HepG2 (cell line): ENCODE data around the gene GRID1. TPM values are rescaled to one million over a fixed set of nuclear protein-coding genes. Genes with fewer than 3 reads are reported as not detected.

ENCODE experiments used
- ATAC-seq: fragments of 200-7000 bp; cut with Tn5 transposase; 3 replicates; pipeline ENCODE4 v1.9.1; 2020; ENCODE audit warnings: mild to moderate bottlenecking, moderate library complexity
- BruUV-seq: library from RNA; stranded (reverse); fragments of 400-500 nt; replicated peaks from 2 replicates; lab custom pipeline; 2021; lab: Mats Ljungman, UMichigan
- CTCF ChIA-PET: fragments of 300-600 bp; formaldehyde crosslinking; extraction: SDS; loops from one replicate; lab custom pipeline; 2021; ENCODE audit warnings: low total read pairs, inconsistent platforms, low intra/inter-chr PET ratio; lab: Yijun Ruan, JAX
- POLR2A ChIA-PET: fragments of 350-600 bp; sonication (Branson Sonifier 250); formaldehyde crosslinking; loops from one replicate; lab custom pipeline; 2020; ENCODE audit warnings: antibody characterized with exemption, inconsistent platforms; lab: Yijun Ruan, JAX
- DNase-seq: peaks from one replicate; pipeline ENCODE4 v3.0.0-alpha.2; 2015; ENCODE audit warnings: low spot score
- FAIRE-seq: peaks from 3 replicates; lab custom pipeline; 2011; peaks lifted over from hg19 to GRCh38; lab: Jason Lieb, UNC
- H2AFZ ChIP-seq: one replicate; pipeline ENCODE4 v1.6.1; 2011; ENCODE audit warnings: low read length, inconsistent platforms
- H3K27ac ChIP-seq: fragments of 300-600 bp; 3 replicates; pipeline ENCODE4 v1.8.0; 2011; ENCODE audit warnings: mixed run types, mild to moderate bottlenecking, mixed read lengths, low read length, inconsistent platforms; ENCODE audit not compliant: insufficient read depth; ENCODE audit errors: extremely low read length
- H3K27me3 ChIP-seq, 2 experiments: fragments of 200-600 bp in 1 of 2; 2 replicates in 1 of 2; 3 replicates in 1 of 2; pipeline versions ENCODE4 v1.6.0 to v1.8.0; 2011; ENCODE audit warnings: low read length in 2 of 2, mild to moderate bottlenecking in 2 of 2, moderate library complexity in 2 of 2, inconsistent platforms in 1 of 2; ENCODE audit not compliant: insufficient read depth in 2 of 2, control insufficient read depth in 1 of 2
- H3K36me3 ChIP-seq, 2 experiments: fragments of 200-600 bp in 1 of 2; replicated peaks in 1 of 2; 2 replicates in 1 of 2; 3 replicates in 1 of 2; pipeline versions ENCODE4 v1.5.1 to v1.8.0; 2011; ENCODE audit warnings: low read length in 2 of 2, inconsistent platforms in 1 of 2; ENCODE audit not compliant: insufficient read depth in 2 of 2, control insufficient read depth in 1 of 2
- H3K4me1 ChIP-seq: 2 replicates; pipeline ENCODE4 v1.5.1; 2012; ENCODE audit warnings: low read length, inconsistent platforms; ENCODE audit not compliant: insufficient read depth
- H3K4me2 ChIP-seq: 2 replicates; pipeline ENCODE4 v1.6.0; 2011; ENCODE audit warnings: low read depth, low read length, inconsistent platforms
- H3K4me3 ChIP-seq, 3 experiments: fragments of 200-600 bp in 1 of 3; sonication (generic), shearing (Covaris generic) in 1 of 3; replicated peaks in 1 of 3; 2 replicates each; pipeline ENCODE4 v1.5.1; 2011 to 2016; ENCODE audit warnings: low read length in 3 of 3, inconsistent platforms in 2 of 3, low read depth in 2 of 3, mild to moderate bottlenecking in 2 of 3, control low read depth in 1 of 3, mixed read lengths in 1 of 3; ENCODE audit not compliant: insufficient read depth in 1 of 3
- H3K79me2 ChIP-seq: one replicate; pipeline ENCODE4 v1.6.1; 2011; ENCODE audit warnings: low read length, inconsistent platforms; ENCODE audit not compliant: insufficient read depth
- H3K9ac ChIP-seq: 2 replicates; pipeline ENCODE4 v1.6.0; 2011; ENCODE audit warnings: mild to moderate bottlenecking, low read depth, low read length, inconsistent platforms; ENCODE audit not compliant: insufficient read depth
- H3K9me3 ChIP-seq: 2 replicates; pipeline ENCODE4 v1.5.1; 2012; ENCODE audit warnings: mild to moderate bottlenecking, low read length
- H4K20me1 ChIP-seq: 2 replicates; pipeline ENCODE4 v1.6.0; 2011; ENCODE audit warnings: inconsistent platforms, mild to moderate bottlenecking, low read length, moderate library complexity; ENCODE audit not compliant: insufficient read depth
- CEBPG ChIP-seq: IDR thresholded peaks from 2 replicates; pipeline ENCODE4 v1.6.1; 2016
- FOXA3 ChIP-seq: IDR thresholded peaks from 2 replicates; pipeline ENCODE4 v1.6.1; 2016; ENCODE audit warnings: missing genetic modification reagents, missing compliant biosample characterization
- MTA1 ChIP-seq: sonication (generic); formaldehyde crosslinking; IDR thresholded peaks from 2 replicates; pipeline ENCODE4 v1.4.0; 2020; ENCODE audit warnings: missing genetic modification reagents, mild to moderate bottlenecking, borderline replicate concordance
- SMAD9 ChIP-seq: sonication (generic); formaldehyde crosslinking; IDR thresholded peaks from 2 replicates; pipeline ENCODE4 v1.5.1; 2020; ENCODE audit warnings: mild to moderate bottlenecking, missing genetic modification reagents
- ZC3H4 ChIP-seq: sonication (generic); formaldehyde crosslinking; IDR thresholded peaks from 2 replicates; pipeline ENCODE4 v1.4.0; 2020; ENCODE audit warnings: missing genetic modification reagents, borderline replicate concordance
- ZFP36L2 ChIP-seq: sonication (generic); formaldehyde crosslinking; IDR thresholded peaks from 2 replicates; pipeline ENCODE4 v1.4.0; 2020; ENCODE audit warnings: missing genetic modification reagents
- ZNF160 ChIP-seq: sonication (generic); formaldehyde crosslinking; IDR thresholded peaks from 2 replicates; pipeline ENCODE4 v1.8.0; 2022; ENCODE audit warnings: mild to moderate bottlenecking, inconsistent platforms, missing genetic modification reagents
- ZNF274 ChIP-seq: sonication (generic); formaldehyde crosslinking; IDR thresholded peaks from 2 replicates; pipeline ENCODE4 v1.5.1; 2020; ENCODE audit warnings: mild to moderate bottlenecking, missing genetic modification reagents
- ZNF367 ChIP-seq: sonication (generic); formaldehyde crosslinking; IDR thresholded peaks from 2 replicates; pipeline ENCODE4 v1.4.0; 2020; ENCODE audit warnings: missing genetic modification reagents, borderline replicate concordance
- ZSCAN22 ChIP-seq: sonication (generic); formaldehyde crosslinking; IDR thresholded peaks from 2 replicates; pipeline ENCODE4 v1.4.0; 2020; ENCODE audit warnings: mild to moderate bottlenecking, missing genetic modification reagents
- WGBS: methylation state at CpG from one replicate; pipeline ENCODE4 v1.1.6; 2017; ENCODE audit warnings: low lambda C conversion rate; 5-methylcytosine and 5-hydroxymethylcytosine counted together
- in situ Hi-C: cut with HindIII; loops from 2 replicates; pipeline ENCODE4 v1.10.0; 2017; ENCODE audit warnings: low pct_unique_long_range_greater_than_20kb; ENCODE audit not compliant: extremely low pct_ligation_motif_present
- intact Hi-C: fragments of 100-400 bp; cut with micrococcal nuclease; formaldehyde crosslinking; loops from one replicate; pipeline ENCODE4 v1.10.0; 2022; ENCODE audit not compliant: unreplicated experiment
- polyA plus RNA-seq, 8 experiments: library from polyadenylated mRNA; depleted of rRNA in 3 of 8; stranded (reverse) in 7 of 8; unstranded in 1 of 8; fragments of >200 nt; fragmentation: Illumina TruSeq in 4 of 8; extraction: Trizol in 4 of 8; gene quantifications; 2 replicates each; pipeline versions ENCODE4 v1.2.1 to v1.2.3, GENCODE V29; 2011 to 2016; ENCODE audit warnings: low read depth in 4 of 8, missing spikeins in 1 of 8, mixed read lengths in 1 of 8; ENCODE audit not compliant: insufficient read depth in 1 of 8
- total RNA-seq, 5 experiments: library from RNA; depleted of rRNA; stranded (reverse); fragments of >200 nt; fragmentation: Illumina TruSeq; extraction: Trizol; gene quantifications; 2 replicates each; pipeline ENCODE4 v1.2.3, GENCODE V29; 2016; ENCODE audit warnings: low read depth in 1 of 5
- TF ChIP-seq, protein P1 (sequence below): sonication (generic); formaldehyde crosslinking; IDR thresholded peaks from 2 replicates; pipeline ENCODE4 v1.8.0; 2022; ENCODE audit warnings: mild to moderate bottlenecking, missing genetic modification reagents
- TF ChIP-seq, protein P2 (sequence below): sonication (generic); formaldehyde crosslinking; IDR thresholded peaks from 2 replicates; pipeline ENCODE4 v1.4.0; 2020; ENCODE audit warnings: missing genetic modification reagents
- TF ChIP-seq, protein P3 (sequence below): sonication (generic); formaldehyde crosslinking; IDR thresholded peaks from 2 replicates; pipeline ENCODE4 v1.8.1; 2023; ENCODE audit warnings: mild to moderate bottlenecking, missing genetic modification reagents
- TF ChIP-seq, protein P4 (sequence below): sonication (generic); formaldehyde crosslinking; IDR thresholded peaks from 2 replicates; pipeline ENCODE4 v1.4.0; 2020; ENCODE audit warnings: missing genetic modification reagents, borderline replicate concordance

GRID1 gene
- total and polyA plus RNA-seq, 2 of the 13 experiments (the other 11 are each of a cell fraction or from before 2014, with no cell fraction given), result 0.05 TPM; not detected in 1

DNA sequence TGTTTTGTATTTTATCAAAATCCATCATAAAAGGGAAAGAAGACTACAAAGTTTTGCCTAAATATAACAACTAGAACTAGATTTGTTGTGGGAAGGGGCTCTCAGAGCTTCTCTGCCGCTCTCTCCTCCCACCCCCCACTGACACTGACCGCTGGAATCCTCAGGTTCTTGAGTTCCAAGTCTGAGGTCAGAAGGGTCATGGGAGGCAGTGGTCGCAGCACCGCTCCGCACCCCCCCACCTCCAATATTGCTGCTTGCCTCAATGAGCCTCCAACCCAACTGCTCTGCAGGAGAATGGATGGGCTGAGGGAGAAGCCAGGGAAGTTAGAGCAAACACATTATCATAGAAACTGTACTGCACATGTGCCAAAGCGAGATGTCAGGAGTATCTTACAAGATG, 359.4 kb downstream of the GRID1 start:
- Histone ChIP-seq H3K9me3 (no peaks in the 10 kb centered on the region), H4K20me1 (no peaks in the 10 kb centered on the region), H3K79me2 (no peaks in the 10 kb centered on the region), H3K4me1 (no peaks in the 10 kb centered on the region), H3K4me3 (no peak overlapping the region), H3K27ac (no peak overlapping the region), H3K4me2 (no peak overlapping the region), H3K36me3 (no peaks in the 10 kb centered on the region), H3K27me3 (no peaks in the 10 kb centered on the region; a peak in 1 of 5 replicates), H2AFZ (no peak overlapping the region), H3K9ac (no peak overlapping the region)
- in situ Hi-C loops (no loop called here), intact Hi-C loops (no loop called here)
- DNase-seq (no peak), FAIRE-seq (no peak), ATAC-seq (no peak)
- TF ChIP-seq ZNF367 (CRISPR knock-in tag) (no peak), SMAD9 (CRISPR knock-in tag) (no peak), ZFP36L2 (CRISPR knock-in tag) (no peak), ZNF160 (CRISPR knock-in tag) (no peak), FOXA3 (no peak), MTA1 (CRISPR knock-in tag) (no peak)
- TF ChIP-seq, protein P1, sequence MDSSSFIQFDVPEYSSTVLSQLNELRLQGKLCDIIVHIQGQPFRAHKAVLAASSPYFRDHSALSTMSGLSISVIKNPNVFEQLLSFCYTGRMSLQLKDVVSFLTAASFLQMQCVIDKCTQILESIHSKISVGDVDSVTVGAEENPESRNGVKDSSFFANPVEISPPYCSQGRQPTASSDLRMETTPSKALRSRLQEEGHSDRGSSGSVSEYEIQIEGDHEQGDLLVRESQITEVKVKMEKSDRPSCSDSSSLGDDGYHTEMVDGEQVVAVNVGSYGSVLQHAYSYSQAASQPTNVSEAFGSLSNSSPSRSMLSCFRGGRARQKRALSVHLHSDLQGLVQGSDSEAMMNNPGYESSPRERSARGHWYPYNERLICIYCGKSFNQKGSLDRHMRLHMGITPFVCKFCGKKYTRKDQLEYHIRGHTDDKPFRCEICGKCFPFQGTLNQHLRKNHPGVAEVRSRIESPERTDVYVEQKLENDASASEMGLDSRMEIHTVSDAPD (CRISPR knock-in tag), result no peak
- ChIA-PET CTCF (no interaction called here), POLR2A (no interaction called here)
- WGBS, result 11% methylated on average over 6 of the region's 6 CpGs
- no TSS peak for BruUV-seq

DNA sequence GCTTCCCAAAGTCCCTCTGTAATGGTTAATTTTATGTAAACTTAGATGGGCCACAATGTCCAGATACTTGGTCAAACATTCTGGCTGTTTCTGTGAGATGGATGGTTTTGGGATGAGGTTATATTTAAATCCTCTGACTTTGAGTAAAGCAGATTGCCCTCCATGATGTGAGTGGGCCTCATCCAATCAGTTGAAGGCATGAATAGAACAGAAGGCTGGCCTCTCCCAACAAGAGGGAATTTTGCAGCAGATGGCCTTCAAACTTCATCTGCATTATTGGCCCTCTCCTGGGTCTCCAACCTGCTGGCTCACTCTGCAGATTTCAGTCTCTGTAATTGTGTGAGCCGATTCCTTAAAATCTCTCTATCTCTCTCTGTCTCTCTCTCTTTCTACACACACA, 362.3 kb downstream of the GRID1 start:
- no peak overlapping the region for H3K9ac ChIP-seq
- H3K79me2 ChIP-seq, result no peaks in the 10 kb centered on the region
- no peak for ATAC-seq
- intact Hi-C loops (no loop called here), in situ Hi-C loops (no loop called here)
- no peaks in the 10 kb centered on the region for H4K20me1 ChIP-seq
- ChIA-PET POLR2A (no interaction called here), CTCF (no interaction called here)
- no peak overlapping the region for H3K4me3 ChIP-seq
- no peaks in the 10 kb centered on the region; a peak in 1 of 5 replicates for H3K27me3 ChIP-seq
- no peak overlapping the region for H2AFZ ChIP-seq
- FAIRE-seq, result no peak
- no peaks in the 10 kb centered on the region for H3K4me1 ChIP-seq
- H3K4me2 ChIP-seq, result no peak overlapping the region
- no peak for DNase-seq
- 0% methylated on average over 1 of the region's 1 CpG for WGBS
- BruUV-seq, result no TSS peak
- H3K9me3 ChIP-seq, result no peaks in the 10 kb centered on the region
- H3K36me3 ChIP-seq, result no peaks in the 10 kb centered on the region
- no peak overlapping the region for H3K27ac ChIP-seq
- TF ChIP-seq ZNF274 (CRISPR knock-in tag) (no peak), ZC3H4 (CRISPR knock-in tag) (no peak), CEBPG (CRISPR knock-in tag) (no peak), ZSCAN22 (CRISPR knock-in tag) (no peak)
- TF ChIP-seq, protein P2, sequence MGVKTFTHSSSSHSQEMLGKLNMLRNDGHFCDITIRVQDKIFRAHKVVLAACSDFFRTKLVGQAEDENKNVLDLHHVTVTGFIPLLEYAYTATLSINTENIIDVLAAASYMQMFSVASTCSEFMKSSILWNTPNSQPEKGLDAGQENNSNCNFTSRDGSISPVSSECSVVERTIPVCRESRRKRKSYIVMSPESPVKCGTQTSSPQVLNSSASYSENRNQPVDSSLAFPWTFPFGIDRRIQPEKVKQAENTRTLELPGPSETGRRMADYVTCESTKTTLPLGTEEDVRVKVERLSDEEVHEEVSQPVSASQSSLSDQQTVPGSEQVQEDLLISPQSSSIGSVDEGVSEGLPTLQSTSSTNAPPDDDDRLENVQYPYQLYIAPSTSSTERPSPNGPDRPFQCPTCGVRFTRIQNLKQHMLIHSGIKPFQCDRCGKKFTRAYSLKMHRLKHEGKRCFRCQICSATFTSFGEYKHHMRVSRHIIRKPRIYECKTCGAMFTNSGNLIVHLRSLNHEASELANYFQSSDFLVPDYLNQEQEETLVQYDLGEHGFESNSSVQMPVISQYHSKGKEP (CRISPR knock-in tag), result no peak
- TF ChIP-seq, protein P3, sequence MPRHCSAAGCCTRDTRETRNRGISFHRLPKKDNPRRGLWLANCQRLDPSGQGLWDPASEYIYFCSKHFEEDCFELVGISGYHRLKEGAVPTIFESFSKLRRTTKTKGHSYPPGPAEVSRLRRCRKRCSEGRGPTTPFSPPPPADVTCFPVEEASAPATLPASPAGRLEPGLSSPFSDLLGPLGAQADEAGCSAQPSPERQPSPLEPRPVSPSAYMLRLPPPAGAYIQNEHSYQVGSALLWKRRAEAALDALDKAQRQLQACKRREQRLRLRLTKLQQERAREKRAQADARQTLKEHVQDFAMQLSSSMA, result no peak
- TF ChIP-seq, protein P4, sequence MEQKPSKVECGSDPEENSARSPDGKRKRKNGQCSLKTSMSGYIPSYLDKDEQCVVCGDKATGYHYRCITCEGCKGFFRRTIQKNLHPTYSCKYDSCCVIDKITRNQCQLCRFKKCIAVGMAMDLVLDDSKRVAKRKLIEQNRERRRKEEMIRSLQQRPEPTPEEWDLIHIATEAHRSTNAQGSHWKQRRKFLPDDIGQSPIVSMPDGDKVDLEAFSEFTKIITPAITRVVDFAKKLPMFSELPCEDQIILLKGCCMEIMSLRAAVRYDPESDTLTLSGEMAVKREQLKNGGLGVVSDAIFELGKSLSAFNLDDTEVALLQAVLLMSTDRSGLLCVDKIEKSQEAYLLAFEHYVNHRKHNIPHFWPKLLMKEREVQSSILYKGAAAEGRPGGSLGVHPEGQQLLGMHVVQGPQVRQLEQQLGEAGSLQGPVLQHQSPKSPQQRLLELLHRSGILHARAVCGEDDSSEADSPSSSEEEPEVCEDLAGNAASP (CRISPR knock-in tag), result no peak
